ENCODE data around the gene ARID1B.

ARID1B gene

GRCh38 chr6:157246771-157247484 lies 469.8 kb downstream of the ARID1B start:
- DNase-seq (ENCODE audit: low spot score) = no peak

- DNase-seq (ENCODE audit: low spot score) = no peak
These were observed 471.1 kb downstream of the ARID1B start for GRCh38 chr6:157248264-157248663.

GRCh38 chr6:157249826-157250225 lies 472.6 kb downstream of the ARID1B start:
- no peak for DNase-seq (ENCODE audit: low spot score)

DNA sequence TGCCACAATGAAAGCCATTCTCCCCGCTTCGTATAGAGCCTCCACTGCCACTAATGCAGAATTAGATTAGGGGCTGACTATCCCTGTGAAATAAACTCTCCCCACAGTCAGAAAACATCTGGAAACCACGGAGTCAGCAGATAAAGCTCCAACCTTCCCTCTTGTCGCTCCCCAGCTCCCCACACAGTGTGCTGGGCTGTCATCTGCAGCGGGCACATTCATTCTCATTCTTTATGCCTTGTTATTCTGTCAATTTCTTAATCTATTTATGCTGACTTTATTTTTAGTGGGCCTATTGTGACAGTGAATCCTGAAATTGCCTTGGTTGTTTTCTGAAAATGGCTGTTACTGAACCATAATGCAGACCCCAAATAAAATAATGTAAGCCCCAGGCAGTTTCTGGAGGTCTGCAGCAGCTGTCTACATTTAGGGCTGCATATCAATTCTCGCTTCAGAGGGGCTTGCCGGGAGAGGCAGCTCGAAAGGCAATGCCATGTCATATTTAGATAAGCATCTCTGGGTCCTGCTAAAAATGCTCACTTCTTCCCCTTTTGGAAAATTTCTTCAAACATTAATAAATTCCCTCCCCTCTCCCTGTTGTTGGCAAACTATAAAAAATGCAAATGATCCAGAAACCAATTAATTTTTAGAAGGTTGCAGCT lies 474.5 kb downstream of the ARID1B start:
- DNase-seq (ENCODE audit: low spot score) = no peak

GRCh38 chr6:157253017-157253416 lies 475.8 kb downstream of the ARID1B start:
- DNase-seq (ENCODE audit: low spot score) = no peak

DNA sequence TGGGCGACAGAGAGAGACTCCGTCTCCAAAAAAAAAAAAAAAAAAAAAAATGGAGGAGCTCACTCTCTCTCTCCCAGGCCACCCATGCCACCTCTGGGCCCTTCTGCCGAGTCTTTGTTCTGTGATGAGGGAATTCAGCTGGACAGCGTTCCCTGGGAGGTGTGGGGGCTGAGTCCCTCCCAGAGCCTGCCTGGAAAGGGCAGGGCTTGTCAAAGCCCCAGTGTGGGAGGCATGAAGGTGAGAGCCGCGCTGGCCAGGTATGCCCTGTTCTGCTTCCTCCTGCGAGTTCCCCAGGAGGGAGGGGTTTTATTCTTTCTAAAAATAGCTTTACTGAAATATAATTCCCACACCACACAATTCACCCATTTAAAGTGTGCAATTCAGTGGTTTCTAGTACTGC lies 476.5 kb downstream of the ARID1B start:
- no peak for DNase-seq (ENCODE audit: low spot score)

DNA sequence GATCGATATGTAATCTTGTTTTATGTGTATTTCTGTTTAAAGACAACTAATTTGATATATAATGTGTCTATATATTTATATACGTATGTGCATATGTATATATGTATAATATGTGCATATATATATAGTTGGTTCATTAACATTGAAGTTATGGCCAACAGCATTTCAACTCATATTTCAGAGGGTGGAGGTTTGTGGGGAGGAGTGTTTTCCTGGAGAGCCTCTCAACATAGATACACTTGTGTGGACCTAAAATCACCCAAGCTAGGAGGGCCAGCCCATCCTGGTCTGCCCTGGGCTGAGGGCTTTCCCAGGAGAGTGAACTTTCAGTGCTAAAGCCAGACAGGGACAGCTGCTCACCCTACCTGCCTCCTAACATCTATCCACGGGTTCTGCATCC lies 477.4 kb downstream of the ARID1B start:
- DNase-seq (ENCODE audit: low spot score) = no peak

GRCh38 chr6:157255079-157255478 lies 477.9 kb downstream of the ARID1B start:
- no peak for DNase-seq (ENCODE audit: low spot score)

- no peak for DNase-seq (ENCODE audit: low spot score)
These were observed 481.7 kb downstream of the ARID1B start for GRCh38 chr6:157258878-157259277.

GRCh38 chr6:157259443-157259842 lies 482.3 kb downstream of the ARID1B start:
- no peak for DNase-seq (ENCODE audit: low spot score)

Data from AG08396 (cell line).